Fibroblast of skin of abdomen (primary cell): Measurements from ENCODE around the gene PANK2. TPM values are rescaled to one million over a fixed set of nuclear protein-coding genes. Genes with fewer than 3 reads are reported as not detected.
"Not testable (repeated sequence)": the region's sequence is repeated elsewhere in the genome, so short reads cannot be mapped to it uniquely, and the experiment has no call there.

ENCODE experiments used
- DNase-seq: peaks from one replicate; pipeline ENCODE4 v3.0.0-alpha.2; 2013
- polyA plus RNA-seq, 2 experiments: library from polyadenylated mRNA; unstranded; fragments of 120-200 nt; gene quantifications; one replicate each; pipeline ENCODE4 v1.2.1, GENCODE V29; 2013; ENCODE audit not compliant: insufficient read length in 2 of 2

The PANK2 gene
- 28.2 TPM for polyA plus RNA-seq (2013, experiment 1 of 2; ENCODE audit: insufficient read length)
- polyA plus RNA-seq (2013, experiment 2 of 2; ENCODE audit: insufficient read length) = 28.8 TPM

- DNase-seq = peak; percentile 100
Measured at GRCh38 chr20:3888622-3889488, at the start of gene PANK2. PANK2 (plus strand) TSS chr20:3889387.

- DNase-seq = not testable (repeated sequence)
Measured at GRCh38 chr20:3840201-3840600, 49.0 kb upstream of the PANK2 start.

- no peak for DNase-seq
Measured at GRCh38 chr20:3842348-3842930, 46.7 kb upstream of the PANK2 start.

DNA sequence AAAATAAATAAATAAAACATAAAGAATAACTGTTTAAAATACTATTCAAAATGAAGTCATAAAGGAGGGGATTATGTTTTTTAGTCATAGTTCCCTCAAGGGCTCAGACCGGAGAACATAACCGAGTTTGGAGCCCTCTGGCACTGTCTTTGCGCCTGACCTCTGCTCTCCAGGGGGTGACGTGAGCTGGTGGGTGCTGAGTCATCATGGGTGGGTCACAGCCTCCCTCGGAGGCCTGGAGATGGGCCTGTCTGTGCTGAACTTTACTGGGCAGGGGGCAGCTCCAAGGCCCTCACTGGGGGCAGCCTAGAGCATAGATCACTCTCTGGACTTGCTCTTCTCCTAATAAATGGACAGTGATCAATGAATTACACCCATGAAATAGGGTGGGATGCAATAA is 45.7 kb upstream of the PANK2 start:
- DNase-seq = peak; percentile 25

DNA sequence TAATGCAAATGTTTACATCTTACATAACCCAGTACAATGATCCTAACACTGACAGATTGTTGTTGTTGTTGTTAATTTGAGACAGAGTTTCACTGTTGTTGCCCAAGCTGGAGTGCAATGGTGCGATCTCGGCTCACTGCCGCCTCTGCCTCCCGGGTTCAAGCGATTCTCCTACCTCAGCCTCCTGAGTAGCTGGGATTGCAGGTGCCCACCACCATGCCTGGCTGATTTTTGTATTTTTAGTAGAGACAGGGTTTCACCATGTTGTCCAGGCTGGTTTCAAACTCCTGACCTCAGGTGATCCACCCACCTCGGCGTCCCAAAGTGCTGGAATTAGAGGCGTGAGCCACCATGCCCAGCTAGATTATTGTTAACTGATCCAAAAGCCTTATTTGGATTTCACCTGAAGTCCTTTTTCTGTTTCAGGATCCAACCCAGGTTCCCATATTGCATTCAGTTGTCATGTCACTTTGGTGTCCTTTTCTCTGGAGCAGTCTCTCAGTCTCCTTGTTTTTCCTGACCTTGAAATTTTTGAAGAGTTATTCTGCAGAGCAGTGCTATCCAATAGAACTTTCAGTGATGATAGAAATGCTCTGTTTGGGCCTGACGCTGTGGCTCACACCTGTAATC is 45.1 kb upstream of the PANK2 start:
- not testable (repeated sequence) for DNase-seq

DNA sequence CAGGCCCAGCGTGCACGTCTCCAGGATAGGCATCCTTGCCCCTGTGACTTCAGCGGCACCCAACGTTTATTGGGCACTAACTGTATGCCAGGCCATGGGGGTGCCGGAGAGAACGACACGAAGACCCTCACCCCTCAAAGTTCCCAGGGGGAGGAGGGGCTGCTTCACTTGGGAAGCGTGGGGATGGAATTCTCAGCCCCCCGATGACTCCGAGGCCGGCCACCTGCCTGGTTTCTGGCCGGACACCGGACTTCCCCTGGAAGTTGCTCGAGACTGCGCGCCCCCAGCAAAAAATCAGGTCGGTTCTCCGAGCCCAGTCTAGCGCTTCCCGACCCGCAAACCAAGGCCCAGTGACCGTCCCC is 42.8 kb upstream of the PANK2 start:
- no peak for DNase-seq

DNA sequence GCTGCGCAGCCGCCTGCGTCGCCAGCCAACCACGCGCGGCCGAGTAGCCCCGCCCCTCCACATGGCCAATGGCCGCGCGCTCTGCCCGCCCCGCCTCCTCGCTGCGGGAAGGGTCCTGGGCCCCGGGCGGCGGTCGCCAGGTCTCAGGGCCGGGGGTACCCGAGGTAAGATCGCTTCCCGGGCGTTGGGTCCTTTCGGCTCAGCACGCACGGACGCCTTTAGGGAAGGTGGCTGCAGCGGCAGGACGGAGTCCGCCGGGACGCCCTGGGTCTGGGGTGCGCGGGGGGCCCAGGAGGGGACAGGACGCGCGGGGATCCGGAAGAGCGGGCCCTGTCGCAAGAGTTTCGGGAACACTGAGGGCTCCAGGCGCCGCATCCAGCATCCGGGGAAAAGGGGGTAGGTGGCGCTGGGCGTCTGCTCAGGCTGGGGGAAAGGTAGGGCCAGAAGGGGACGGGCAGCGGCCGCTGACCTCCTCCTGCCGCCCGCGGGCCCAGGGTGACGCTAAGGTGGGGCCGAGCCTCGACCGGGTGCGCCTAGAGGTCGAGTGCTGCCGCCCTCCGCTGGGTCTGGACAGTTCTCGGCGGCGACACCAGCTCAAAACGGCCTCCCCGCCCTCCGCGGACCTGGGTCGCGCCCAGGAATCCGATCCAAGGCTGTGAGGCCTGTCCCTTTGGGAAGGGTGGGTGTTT is 42.3 kb upstream of the PANK2 start, which contains the start of gene MAVS:
Gene MAVS (plus strand): TSS at position 95 of the 689 bp plus-strand sequence. CDS start 7,791 bp downstream, outside the sequence.
- DNase-seq = peak; percentile 71

GRCh38 chr20:3847429-3847940 is 41.7 kb upstream of the PANK2 start:
- no peak for DNase-seq

- DNase-seq = no peak
Measured at GRCh38 chr20:3848565-3848964, 40.6 kb upstream of the PANK2 start.

- no peak for DNase-seq
Measured at GRCh38 chr20:3854462-3854871, 34.7 kb upstream of the PANK2 start.

DNA sequence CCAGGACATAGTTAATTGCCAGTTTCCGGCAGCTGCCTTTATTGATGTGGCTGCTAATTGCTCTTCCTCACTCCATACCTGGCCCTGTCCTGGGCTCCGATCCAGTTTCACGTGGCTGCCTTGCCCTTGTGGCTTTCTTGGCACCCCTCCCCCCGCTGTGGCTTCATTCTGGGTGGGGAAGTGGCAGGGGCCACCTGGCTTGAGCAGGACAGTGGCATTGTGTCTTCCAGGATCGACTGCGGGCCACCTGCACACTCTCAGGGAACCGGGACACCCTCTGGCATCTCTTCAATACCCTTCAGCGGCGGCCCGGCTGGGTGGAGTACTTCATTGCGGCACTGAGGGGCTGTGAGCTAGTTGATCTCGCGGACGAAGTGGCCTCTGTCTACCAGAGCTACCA is 31.8 kb upstream of the PANK2 start:
- no peak for DNase-seq

GRCh38 chr20:3858689-3859088 is 30.5 kb upstream of the PANK2 start:
- DNase-seq = no peak

DNA sequence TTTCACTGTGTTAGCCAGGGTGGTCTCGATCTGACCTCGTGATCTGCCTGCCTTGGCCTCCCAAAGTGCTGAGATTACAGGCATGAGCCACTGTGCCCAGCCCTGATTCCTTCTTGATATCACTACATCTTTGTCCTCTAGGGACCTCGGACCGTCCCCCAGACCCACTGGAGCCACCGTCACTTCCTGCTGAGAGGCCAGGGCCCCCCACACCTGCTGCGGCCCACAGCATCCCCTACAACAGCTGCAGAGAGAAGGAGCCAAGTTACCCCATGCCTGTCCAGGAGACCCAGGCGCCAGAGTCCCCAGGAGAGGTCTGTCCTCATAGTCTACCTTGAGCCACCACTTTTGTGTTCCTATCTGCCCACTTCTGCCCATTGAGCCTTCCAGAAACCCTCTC is 28.0 kb upstream of the PANK2 start:
- DNase-seq = no peak

DNA sequence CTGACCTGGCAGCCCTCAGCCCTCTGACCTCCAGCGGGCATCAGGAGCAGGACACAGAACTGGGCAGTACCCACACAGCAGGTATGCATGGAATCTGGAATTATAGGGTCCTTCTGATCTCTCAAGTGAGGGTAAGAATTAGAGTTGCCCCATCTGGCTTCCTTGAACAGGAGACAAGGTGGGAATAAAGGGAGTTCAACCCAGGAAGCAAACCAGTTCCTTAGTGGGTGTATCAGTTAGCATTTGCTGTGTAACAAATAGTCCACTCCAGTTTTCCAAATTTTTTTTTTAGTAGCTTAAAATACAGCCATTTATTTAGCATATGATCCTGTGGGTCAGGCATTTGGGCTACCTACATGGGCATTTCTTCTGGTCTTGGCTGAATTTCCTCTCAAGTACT is 26.9 kb upstream of the PANK2 start:
- DNase-seq = no peak

DNA sequence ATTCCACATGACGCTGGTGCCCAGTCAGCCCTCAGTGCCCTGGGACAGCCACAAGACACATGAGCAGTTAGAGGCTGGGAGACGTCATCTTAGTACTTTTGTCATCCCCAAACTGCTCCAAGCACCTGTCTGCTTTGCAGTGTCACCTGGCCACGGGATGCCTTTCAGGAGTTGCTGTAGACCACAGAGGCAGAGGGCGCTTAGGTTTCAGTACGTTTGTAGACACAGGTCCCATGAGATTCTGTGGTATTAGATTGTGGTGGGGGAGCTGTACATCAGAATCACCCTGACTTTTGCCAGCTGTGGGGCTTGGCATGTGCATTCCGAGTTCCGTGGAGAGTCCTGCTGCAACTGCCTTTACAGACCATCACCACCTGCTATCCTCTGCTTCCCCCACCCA is 25.9 kb upstream of the PANK2 start:
- no peak for DNase-seq

GRCh38 chr20:3864518-3864917 is 24.7 kb upstream of the PANK2 start:
- DNase-seq = no peak

DNA sequence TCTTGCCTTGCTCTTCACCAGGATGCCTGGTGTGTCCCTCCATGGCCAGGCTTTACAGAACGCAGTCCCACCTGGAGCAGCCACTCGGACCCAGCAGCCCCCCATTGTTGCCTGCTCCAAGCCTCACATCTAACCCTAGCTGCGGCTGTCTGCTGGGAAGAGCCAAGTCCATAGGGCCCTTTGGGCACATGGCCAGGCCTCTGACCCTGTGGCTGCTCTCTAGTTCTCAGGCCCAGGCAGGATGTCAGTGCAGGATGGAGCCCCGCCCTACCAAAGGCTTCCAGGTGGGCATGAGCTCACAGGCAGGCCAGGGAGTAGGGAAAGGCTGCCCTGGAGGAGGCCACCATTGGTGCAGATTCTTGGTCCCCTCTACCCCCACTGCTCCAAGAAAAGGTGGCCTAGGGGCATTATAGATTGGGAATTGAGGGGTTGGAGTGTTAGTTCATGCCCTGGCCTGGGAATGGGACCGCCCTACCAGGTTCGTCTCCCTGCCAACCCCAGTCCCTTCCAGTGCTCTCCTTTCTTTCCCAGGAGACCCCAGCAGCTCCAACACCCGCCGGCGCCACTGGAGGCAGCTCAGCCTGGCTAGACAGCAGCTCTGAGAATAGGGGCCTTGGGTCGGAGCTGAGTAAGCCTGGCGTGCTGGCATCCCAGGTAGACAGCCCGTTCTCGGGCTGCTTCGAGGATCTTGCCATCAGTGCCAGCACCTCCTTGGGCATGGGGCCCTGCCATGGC is 23.9 kb upstream of the PANK2 start:
- DNase-seq = no peak

DNA sequence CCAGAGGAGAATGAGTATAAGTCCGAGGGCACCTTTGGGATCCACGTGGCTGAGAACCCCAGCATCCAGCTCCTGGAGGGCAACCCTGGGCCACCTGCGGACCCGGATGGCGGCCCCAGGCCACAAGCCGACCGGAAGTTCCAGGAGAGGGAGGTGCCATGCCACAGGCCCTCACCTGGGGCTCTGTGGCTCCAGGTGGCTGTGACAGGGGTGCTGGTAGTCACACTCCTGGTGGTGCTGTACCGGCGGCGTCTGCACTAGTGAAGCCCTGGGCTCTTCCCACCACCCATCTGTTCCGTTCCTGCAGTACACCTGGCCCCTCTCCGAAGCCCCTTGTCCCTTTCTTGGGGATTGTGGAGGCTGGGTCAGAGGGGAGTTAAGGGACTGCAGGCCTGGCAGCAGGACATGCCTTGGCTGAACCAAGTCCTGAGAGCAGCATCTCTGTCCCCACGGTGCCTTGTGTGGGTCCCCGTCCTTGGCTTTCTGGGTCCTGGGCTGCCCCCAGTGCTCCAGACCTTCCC is 23.2 kb upstream of the PANK2 start:
- DNase-seq = no peak

- no peak for DNase-seq
Measured at GRCh38 chr20:3866464-3866863, 22.7 kb upstream of the PANK2 start.

- DNase-seq = no peak
Measured at GRCh38 chr20:3867802-3868201, 21.4 kb upstream of the PANK2 start.

DNA sequence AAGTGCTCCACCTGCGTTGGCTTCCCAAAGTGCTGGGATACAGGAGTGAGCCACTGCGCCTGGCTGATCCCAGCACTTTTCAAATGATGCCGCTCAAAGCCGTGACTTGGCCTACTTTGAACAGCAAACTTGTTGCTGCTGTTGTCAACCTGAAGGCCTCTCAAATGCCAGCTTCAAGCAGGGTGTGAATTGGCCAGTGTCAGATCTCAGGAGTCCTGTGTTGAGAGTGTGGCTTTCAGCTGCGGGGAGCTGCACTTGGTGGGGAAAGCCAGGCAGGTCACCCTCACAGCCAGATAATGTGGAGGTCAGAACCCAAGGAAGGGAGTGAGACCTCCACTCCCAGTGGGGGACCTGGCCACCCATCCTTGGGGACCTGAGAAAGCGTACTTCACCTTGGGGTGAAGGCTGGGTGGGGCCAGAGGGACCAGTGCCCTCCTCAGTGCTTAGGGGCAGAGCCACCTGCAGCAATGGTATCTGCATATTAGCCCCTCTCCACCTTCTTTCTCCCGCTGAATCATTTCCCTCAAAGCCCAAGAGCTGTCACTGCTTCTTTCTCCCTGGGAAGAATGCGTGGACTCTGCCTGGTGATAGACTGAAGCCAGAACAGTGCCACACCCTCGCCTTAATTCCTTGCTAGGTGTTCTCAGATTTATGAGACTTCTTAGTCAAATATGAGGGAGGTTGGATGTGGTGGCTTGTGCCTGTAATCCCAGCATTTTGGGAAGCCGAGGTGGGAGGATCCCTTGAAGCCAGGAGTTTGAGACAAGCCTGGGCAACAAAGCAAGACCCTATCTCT is 19.1 kb upstream of the PANK2 start:
- DNase-seq = no peak
